Activated gamma-delta T cell treated with Interleukin-2 at 50 U/mL for 16 hours (primary cell): ENCODE results near the gene ARHGAP15.

Source experiments
- DNase-seq: peaks from one replicate; pipeline ENCODE4 v3.0.0-alpha.2; 2020

Gene ARHGAP15

GRCh38 chr2:143736904-143737303, 607.7 kb downstream of the ARHGAP15 start:
- DNase-seq = no peak

- DNase-seq = no peak
Observed at GRCh38 chr2:143740431-143740830, 611.2 kb downstream of the ARHGAP15 start.

- no peak for DNase-seq
Observed at GRCh38 chr2:143741205-143741604, 612.0 kb downstream of the ARHGAP15 start.

GRCh38 chr2:143742581-143742980, 613.4 kb downstream of the ARHGAP15 start:
- DNase-seq = no peak

GRCh38 chr2:143744114-143744513, 614.9 kb downstream of the ARHGAP15 start:
- no peak for DNase-seq

- no peak for DNase-seq
Observed at GRCh38 chr2:143745060-143745459, 615.8 kb downstream of the ARHGAP15 start.

- DNase-seq = no peak
Observed at GRCh38 chr2:143754742-143755141, 625.5 kb downstream of the ARHGAP15 start.

- DNase-seq = no peak
Observed at GRCh38 chr2:143758629-143759330, 629.6 kb downstream of the ARHGAP15 start.

- DNase-seq = no peak
Observed at GRCh38 chr2:143759455-143759854, 630.2 kb downstream of the ARHGAP15 start.

- no peak for DNase-seq
Observed at GRCh38 chr2:143762176-143762928, 633.1 kb downstream of the ARHGAP15 start.

GRCh38 chr2:143764261-143764660, 635.0 kb downstream of the ARHGAP15 start:
- no peak for DNase-seq

GRCh38 chr2:143764706-143765105, 635.5 kb downstream of the ARHGAP15 start:
- DNase-seq = no peak

- DNase-seq = no peak
Observed at GRCh38 chr2:143768991-143769390, 639.8 kb downstream of the ARHGAP15 start.

- DNase-seq = no peak
Observed at GRCh38 chr2:143771939-143772338, 642.7 kb downstream of the ARHGAP15 start.

GRCh38 chr2:143776526-143777297, 647.5 kb downstream of the ARHGAP15 start:
- no peak for DNase-seq

- no peak for DNase-seq
Observed at GRCh38 chr2:143779021-143779420, 649.8 kb downstream of the ARHGAP15 start.

- DNase-seq = no peak
Observed at GRCh38 chr2:143786026-143786765, 657.0 kb downstream of the ARHGAP15 start.

- no peak for DNase-seq
Observed at GRCh38 chr2:143787674-143788073, 658.5 kb downstream of the ARHGAP15 start.

- no peak for DNase-seq
Observed at GRCh38 chr2:143792602-143793001, 663.4 kb downstream of the ARHGAP15 start.

- DNase-seq = no peak
Observed at GRCh38 chr2:143793381-143793780, 664.2 kb downstream of the ARHGAP15 start.

- no peak for DNase-seq
Observed at GRCh38 chr2:143796051-143796450, 666.8 kb downstream of the ARHGAP15 start.

- DNase-seq = no peak
Observed at GRCh38 chr2:143801561-143801960, 672.3 kb downstream of the ARHGAP15 start.

GRCh38 chr2:143802242-143802641, 673.0 kb downstream of the ARHGAP15 start:
- no peak for DNase-seq
